HT-29 (cell line): ENCODE results near the gene HCFC1R1. TPM values are rescaled to one million over a fixed set of nuclear protein-coding genes. Genes with fewer than 3 reads are reported as not detected.
"Not testable (repeated sequence)": the region's sequence is repeated elsewhere in the genome, so short reads cannot be mapped to it uniquely, and the experiment has no call there.

Source experiments
- DNase-seq: peaks from one replicate; pipeline ENCODE4 v3.0.0-alpha.2; 2015; ENCODE audit warnings: low spot score
- total RNA-seq: library from RNA; depleted of rRNA; stranded (reverse); fragments of >200 nt; shearing (Covaris generic); gene quantifications from 2 replicates; pipeline ENCODE4 v1.2.3, GENCODE V29; 2014; rRNA removed

HCFC1R1 gene
- 32.0 and 39.4 TPM in 2 replicates for total RNA-seq

- peak; percentile 99 for DNase-seq
Measured at GRCh38 chr16:3023669-3024478, at the start of gene HCFC1R1, which contains the start of gene THOC6. HCFC1R1 (minus strand) TSS chr16:3023942; CDS start chr16:3023941, 1 bp downstream. THOC6 (plus strand) TSS chr16:3024035; CDS start chr16:3024327, 292 bp downstream.

GRCh38 chr16:3073448-3073847 lies 49.7 kb upstream of the HCFC1R1 start:
- no peak for DNase-seq

GRCh38 chr16:3072576-3073263 lies 49.0 kb upstream of the HCFC1R1 start:
- not testable (repeated sequence) for DNase-seq

- not testable (repeated sequence) for DNase-seq
Measured at GRCh38 chr16:3072148-3072547, 48.4 kb upstream of the HCFC1R1 start.

- DNase-seq, result no peak
Measured at GRCh38 chr16:3071655-3072054, 47.9 kb upstream of the HCFC1R1 start.

- no peak for DNase-seq
Measured at GRCh38 chr16:3070608-3071111, 46.9 kb upstream of the HCFC1R1 start.

- not testable (repeated sequence) for DNase-seq
Measured at GRCh38 chr16:3069146-3069545, 45.4 kb upstream of the HCFC1R1 start.

- no peak for DNase-seq
Measured at GRCh38 chr16:3068487-3068886, 44.7 kb upstream of the HCFC1R1 start.

- DNase-seq, result no peak
Measured at GRCh38 chr16:3066440-3066748, 42.7 kb upstream of the HCFC1R1 start.

- DNase-seq, result no peak
Measured at GRCh38 chr16:3065742-3066439, 42.1 kb upstream of the HCFC1R1 start.

GRCh38 chr16:3065069-3065741 lies 41.5 kb upstream of the HCFC1R1 start, which contains the start of gene IL32:
IL32 (plus strand) TSS chr16:3065640; CDS start chr16:3065812, 172 bp downstream.
- DNase-seq, result peak; percentile 25

GRCh38 chr16:3063625-3064386 lies 40.1 kb upstream of the HCFC1R1 start:
- DNase-seq, result no peak

GRCh38 chr16:3062553-3062952 lies 38.8 kb upstream of the HCFC1R1 start:
- DNase-seq, result no peak

- no peak for DNase-seq
Measured at GRCh38 chr16:3060339-3061127, 36.8 kb upstream of the HCFC1R1 start.

GRCh38 chr16:3059723-3060242 lies 36.0 kb upstream of the HCFC1R1 start:
- DNase-seq, result no peak

GRCh38 chr16:3059041-3059722 lies 35.4 kb upstream of the HCFC1R1 start:
- DNase-seq, result peak; percentile 83

- DNase-seq, result peak; percentile 32
Measured at GRCh38 chr16:3058139-3059030, 34.6 kb upstream of the HCFC1R1 start.
